Sigmoid colon (tissue), 4 donors: ENCODE results near the gene GALNT10.

ENCODE experiments used
- CTCF ChIP-seq, 4 experiments: fragments of 450-650 bp in 3 of 4; fragments of 200-600 bp in 1 of 4; IDR thresholded peaks; one replicate each; pipeline ENCODE4 v1.5.1; 2016 to 2019; ENCODE audit warnings: antibody characterized with exemption in 4 of 4, mild to moderate bottlenecking in 3 of 4, moderate library complexity in 2 of 4
- POLR2A ChIP-seq, 2 donors: fragments of 450-650 bp; IDR thresholded peaks; one replicate each; pipeline ENCODE4 v1.6.1; 2016; ENCODE audit warnings: antibody characterized with exemption in 2 of 2, mild to moderate bottlenecking in 2 of 2, moderate library complexity in 2 of 2
- POLR2AphosphoS5 ChIP-seq, 4 donors: sonication (generic); formaldehyde crosslinking; IDR thresholded peaks; one replicate each; pipeline ENCODE4 v1.6.1; 2017; ENCODE audit warnings: antibody characterized with exemption in 4 of 4

- TF ChIP-seq CTCF (IDR thresholded peaks at IDR 0.05) (no peak), POLR2A (IDR thresholded peaks at IDR 0.05) (no peak), POLR2AphosphoS5 (IDR thresholded peaks at IDR 0.05) (no peak)
These were observed 129.2 kb downstream of the GALNT10 start for GRCh38 chr5:154319736-154320135.
